Mucosa of descending colon (tissue), 3 donors: Measurements from ENCODE around the gene SAMD11. TPM values are rescaled to one million over a fixed set of nuclear protein-coding genes. Genes with fewer than 3 reads are reported as not detected.

Experiments
- ATAC-seq: fragments of 200-7000 bp; cut with Tn5 transposase; one replicate; pipeline ENCODE4 v1.9.1; 2020; ENCODE audit warnings: mild to moderate bottlenecking, moderate library complexity
- DNase-seq, 3 donors: peaks; one replicate each; pipeline ENCODE4 v3.0.0-alpha.2; 2020
- H3K36me3 ChIP-seq: fragments of 200-600 bp; one replicate; pipeline ENCODE4 v1.8.0; 2021; ENCODE audit warnings: low read depth, mild to moderate bottlenecking
- H3K4me1 ChIP-seq: fragments of 200-600 bp; one replicate; pipeline ENCODE4 v1.8.0; 2021; ENCODE audit warnings: low read depth, mild to moderate bottlenecking
- H3K4me3 ChIP-seq: fragments of 200-600 bp; one replicate; pipeline ENCODE4 v1.8.0; 2021; ENCODE audit warnings: mild to moderate bottlenecking
- H3K9me3 ChIP-seq: fragments of 200-600 bp; one replicate; pipeline ENCODE4 v1.8.0; 2021; ENCODE audit warnings: mild to moderate bottlenecking
- CTCF ChIP-seq: fragments of 200-600 bp; IDR thresholded peaks from one replicate; pipeline ENCODE4 v1.8.0; 2022; ENCODE audit warnings: antibody characterized with exemption, mild to moderate bottlenecking
- intact Hi-C, 2 donors: fragments of 100-400 bp; cut with DNase I in 1 of 2; cut with micrococcal nuclease in 1 of 2; formaldehyde crosslinking; loops; one replicate each; pipeline versions ENCODE4 v1.11.0 to v1.11.1; 2022; cut with DNase I, micrococcal nuclease
- total RNA-seq, 3 donors: library from RNA; stranded (reverse); fragmentation: NEBNext Ultra II Directional in 2 of 3; extraction: Animal tissue kit (Norgen Biotek cat#: 25700) in 2 of 3; gene quantifications; one replicate each; pipeline versions ENCODE4 v1.2.1 to v1.2.4, GENCODE V29; 2021 to 2023
- donor health status: DM: no; HTN: no; CAD: no; lungs with moderate emphysema.
- donor health status: DM: no; HTN: no; CAD: no.
- donor health status: DM: no; HTN: yes; CAD: no.

SAMD11 gene
- total RNA-seq, 3 donors from 2014 or later = 2.2 to 4.3 (median 2.7) TPM

GRCh38 chr1:911875-912739 is 11.6 kb upstream of the SAMD11 start:
- no peaks in the 10 kb centered on the region for H3K9me3 ChIP-seq
- intact Hi-C loops = no loop called here
- DNase-seq (no peak), ATAC-seq (no peak)
- peaks cover under 1% of the 10 kb centered on the region for H3K4me1 ChIP-seq
- TF ChIP-seq CTCF = no peak
- no peak overlapping the region for H3K4me3 ChIP-seq
- H3K36me3 ChIP-seq = no peaks in the 10 kb centered on the region

GRCh38 chr1:912740-913301 is 10.9 kb upstream of the SAMD11 start:
- H3K9me3 ChIP-seq = no peaks in the 10 kb centered on the region
- DNase-seq = peak; percentile 18 to 44 (median 40)
- ATAC-seq = peak; percentile 82
- no peaks in the 10 kb centered on the region for H3K36me3 ChIP-seq
- peaks cover 2% of the 10 kb centered on the region for H3K4me1 ChIP-seq
- TF ChIP-seq CTCF = peak; percentile 12
- no peak overlapping the region for H3K4me3 ChIP-seq
- intact Hi-C loops = no loop called here

- Histone ChIP-seq H3K4me3 (no peak overlapping the region), H3K4me1 (peaks cover 2% of the 10 kb centered on the region), H3K9me3 (no peaks in the 10 kb centered on the region), H3K36me3 (no peaks in the 10 kb centered on the region)
- ATAC-seq (no peak), DNase-seq (peak in 1 of 3 donors; percentile 36)
- intact Hi-C loops = no loop called here
- no peak for TF ChIP-seq CTCF
These were observed 10.1 kb upstream of the SAMD11 start for GRCh38 chr1:913491-914130.

GRCh38 chr1:914131-914890 is 9.4 kb upstream of the SAMD11 start:
- Histone ChIP-seq H3K36me3 (no peaks in the 10 kb centered on the region), H3K9me3 (no peaks in the 10 kb centered on the region), H3K4me3 (no peak overlapping the region), H3K4me1 (peaks cover 2% of the 10 kb centered on the region)
- ATAC-seq (no peak), DNase-seq (peak in 2 of 3 donors; percentile 17 to 34)
- intact Hi-C loops = no loop called here
- no peak for TF ChIP-seq CTCF

GRCh38 chr1:914891-915280 is 8.8 kb upstream of the SAMD11 start:
- intact Hi-C loops = no loop called here
- no peak overlapping the region for H3K4me3 ChIP-seq

More at GRCh38 chr1:914891-915280, 8.8 kb upstream of the SAMD11 start:
- no peaks in the 10 kb centered on the region for H3K36me3 ChIP-seq
- H3K9me3 ChIP-seq = no peaks in the 10 kb centered on the region
- ATAC-seq (no peak), DNase-seq (no peak)
- peaks cover 2% of the 10 kb centered on the region for H3K4me1 ChIP-seq
- no peak for TF ChIP-seq CTCF
